Thymus (tissue), 11 donors: ENCODE measurements around the gene MOSMO. TPM values are rescaled to one million over a fixed set of nuclear protein-coding genes. Genes with fewer than 3 reads are reported as not detected.
"Not testable (repeated sequence)": the region's sequence is repeated elsewhere in the genome, so short reads cannot be mapped to it uniquely, and the experiment has no call there.

Experiments
- DNase-seq, 9 donors: peaks; one replicate each; pipeline ENCODE4 v3.0.0-alpha.2; 2013; ENCODE audit warnings: low spot score in 9 of 9, low read depth in 6 of 9, missing footprints in 1 of 9
- H3K27ac ChIP-seq, 2 donors: one replicate each; pipeline ENCODE4 v1.5.1; 2013; ENCODE audit warnings: control low read depth in 1 of 2, low read depth in 1 of 2, low read length in 1 of 2, mild to moderate bottlenecking in 1 of 2, moderate library complexity in 1 of 2
- H3K27me3 ChIP-seq, 2 donors: one replicate each; pipeline ENCODE4 v1.5.1; 2013; ENCODE audit warnings: low read length in 1 of 2; ENCODE audit not compliant: control insufficient read depth in 2 of 2, insufficient read depth in 1 of 2
- H3K36me3 ChIP-seq, 2 donors: one replicate each; pipeline ENCODE4 v1.5.1; 2013; ENCODE audit warnings: low read length in 1 of 2, mild to moderate bottlenecking in 1 of 2, moderate library complexity in 1 of 2; ENCODE audit not compliant: control insufficient read depth in 2 of 2, insufficient read depth in 2 of 2
- H3K4me1 ChIP-seq, 2 donors: one replicate each; pipeline ENCODE4 v1.5.1; 2013; ENCODE audit warnings: low read length in 2 of 2; ENCODE audit not compliant: control insufficient read depth in 2 of 2, insufficient read depth in 2 of 2
- H3K4me3 ChIP-seq, 2 donors: one replicate each; pipeline ENCODE4 v1.5.1; 2013; ENCODE audit warnings: low read length in 2 of 2, control low read depth in 1 of 2, mild to moderate bottlenecking in 1 of 2
- H3K9me3 ChIP-seq, 2 donors: one replicate each; pipeline ENCODE4 v1.5.1; 2013; ENCODE audit warnings: low read length in 1 of 2, mild to moderate bottlenecking in 1 of 2; ENCODE audit not compliant: control insufficient read depth in 2 of 2, insufficient read depth in 1 of 2
- WGBS: extraction: QIAGEN DNeasy Blood & Tissue Kit; methylation state at CpG from one replicate; pipeline ENCODE4 v1.1.7; 2013; 5-methylcytosine and 5-hydroxymethylcytosine counted together
- polyA plus RNA-seq: library from polyadenylated mRNA; stranded (reverse); fragments of 200-250 nt; gene quantifications from one replicate; pipeline ENCODE4 v1.2.3, GENCODE V29; 2013
- total RNA-seq: library from RNA; stranded (reverse); fragments of 120-200 nt; gene quantifications from one replicate; pipeline ENCODE4 v1.2.4, GENCODE V29; 2013
- donor health status: healthy.

MOSMO gene
- total and polyA plus RNA-seq, 2 donors = 8.8 to 15.1 TPM

DNA sequence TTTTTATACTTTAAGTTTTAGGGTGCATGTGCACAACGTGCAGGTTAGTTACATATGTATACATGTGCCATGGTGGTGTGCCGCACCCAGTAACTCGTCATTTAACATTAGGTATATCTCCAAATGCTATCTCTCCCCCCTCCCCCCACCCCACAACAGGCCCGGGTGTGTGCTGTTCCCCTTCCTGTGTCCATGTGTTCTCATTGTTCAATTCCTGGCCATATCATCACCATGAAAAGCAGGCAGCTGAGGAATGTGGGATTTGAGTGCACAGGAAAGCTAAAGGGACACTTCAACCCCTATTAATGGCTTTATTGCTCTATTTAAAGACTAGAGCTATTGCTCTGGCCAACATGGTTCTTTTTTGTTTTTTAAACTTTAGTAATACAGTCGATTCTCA lies 38.0 kb downstream of the MOSMO start:
- not testable (repeated sequence) for H3K4me1 ChIP-seq, H3K36me3 ChIP-seq
- WGBS = 80% methylated on average over 5 of the region's 5 CpGs

GRCh38 chr16:22050963-22051362 lies 43.1 kb downstream of the MOSMO start:
- Histone ChIP-seq H3K36me3 (no peaks in the 10 kb centered on the region), H3K9me3 (no peaks in the 10 kb centered on the region), H3K4me3 (no peak overlapping the region), H3K4me1 (no peaks in the 10 kb centered on the region), H3K27me3 (no peaks in the 10 kb centered on the region), H3K27ac (no peak overlapping the region)
- WGBS = 98% methylated on average over 4 of the region's 4 CpGs
- DNase-seq = no peak

More for the DNA sequence above, 38.0 kb downstream of the MOSMO start:
- not testable (repeated sequence) for DNase-seq, H3K4me3 ChIP-seq, H3K27ac ChIP-seq, H3K27me3 ChIP-seq, H3K9me3 ChIP-seq

DNA sequence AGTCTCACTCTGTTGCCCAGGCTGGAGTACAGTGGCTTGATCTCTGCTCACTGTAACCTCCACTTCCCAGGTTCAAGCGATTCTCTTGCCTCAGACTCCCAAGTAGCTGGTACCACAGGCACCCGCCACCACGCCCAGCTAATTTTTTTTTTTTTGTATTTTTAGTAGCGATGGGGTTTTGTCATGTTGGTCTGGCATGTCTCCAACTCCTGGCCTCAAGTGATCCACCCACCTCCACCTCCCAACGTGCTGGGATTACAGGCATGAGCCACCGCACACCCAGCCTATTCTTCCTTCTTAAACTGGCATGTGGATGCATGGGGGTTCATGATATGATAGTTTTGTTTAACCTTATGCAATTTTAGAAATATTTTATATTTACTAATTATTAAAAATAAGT lies 45.1 kb downstream of the MOSMO start:
- H3K36me3 ChIP-seq = no peaks in the 10 kb centered on the region
- 73% methylated on average over 6 of the region's 6 CpGs for WGBS
- DNase-seq = no peak
- no peaks in the 10 kb centered on the region for H3K9me3 ChIP-seq
- no peaks in the 10 kb centered on the region for H3K4me1 ChIP-seq
- no peak overlapping the region for H3K4me3 ChIP-seq
- H3K27ac ChIP-seq = no peak overlapping the region
- H3K27me3 ChIP-seq = no peaks in the 10 kb centered on the region

DNA sequence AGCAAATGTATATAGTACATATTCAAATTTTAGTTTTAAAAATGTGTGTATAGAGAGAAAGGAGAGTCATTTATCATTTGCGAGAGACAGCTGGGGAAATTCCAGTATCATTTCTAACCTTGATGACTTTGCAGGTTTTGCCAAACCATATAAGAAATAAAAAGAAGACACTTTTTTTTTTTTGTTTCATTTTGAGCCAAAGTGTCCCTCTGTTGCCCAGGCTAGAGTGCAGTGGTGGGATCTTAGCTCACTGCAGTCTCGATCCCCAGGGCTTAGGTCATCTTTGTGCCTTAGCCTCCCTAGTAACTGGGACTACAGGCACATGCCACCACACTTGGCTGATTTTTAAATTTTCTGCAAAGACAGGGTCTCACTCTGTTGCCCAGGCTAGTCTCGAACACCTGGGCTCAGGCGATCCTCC lies 46.0 kb downstream of the MOSMO start:
- Histone ChIP-seq H3K9me3 (no peaks in the 10 kb centered on the region), H3K4me3 (no peak overlapping the region), H3K27me3 (no peaks in the 10 kb centered on the region), H3K27ac (peak overlapping the region in 1 of 2 donors; percentile 18), H3K36me3 (no peaks in the 10 kb centered on the region), H3K4me1 (no peaks in the 10 kb centered on the region)
- no peak for DNase-seq
- 86% methylated on average over 4 of the region's 4 CpGs for WGBS

DNA sequence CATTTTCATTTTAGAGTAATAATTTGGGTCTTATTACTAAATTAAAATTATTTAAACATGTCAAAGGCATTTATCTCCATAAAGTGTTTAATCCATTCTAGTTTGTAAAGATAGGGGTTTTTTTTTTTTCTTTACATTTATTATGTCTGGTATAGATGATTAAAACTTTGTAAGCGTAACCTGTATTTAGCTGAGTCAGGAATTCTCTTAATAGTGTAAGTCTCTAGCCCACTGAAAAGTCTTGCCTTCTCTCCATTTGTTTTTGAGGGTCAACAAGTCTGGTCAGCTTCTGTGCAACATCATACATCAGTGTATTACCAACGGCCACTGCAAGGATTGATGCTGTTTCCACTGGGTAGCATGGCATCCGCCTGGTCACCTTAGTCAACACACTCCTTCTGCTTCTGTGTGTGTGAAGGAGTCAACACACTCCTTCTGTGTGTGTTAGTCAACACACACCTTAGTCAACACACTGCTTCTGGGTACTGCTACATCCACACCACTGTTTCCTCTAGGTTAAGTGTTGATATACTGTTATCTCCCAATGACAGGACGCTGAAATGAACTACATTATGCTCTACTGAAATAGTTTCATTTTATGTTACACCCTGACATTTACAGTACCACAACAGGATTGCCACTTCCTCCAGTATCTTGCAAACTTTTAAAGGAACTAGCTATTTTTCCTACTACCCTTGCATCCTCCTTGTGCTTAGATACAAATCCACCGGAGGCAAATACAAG lies 47.1 kb downstream of the MOSMO start:
- 66% methylated on average over 5 of the region's 5 CpGs for WGBS
- no peaks in the 10 kb centered on the region for H3K9me3 ChIP-seq
- H3K27me3 ChIP-seq = no peaks in the 10 kb centered on the region
- no peak overlapping the region for H3K4me3 ChIP-seq
- no peaks in the 10 kb centered on the region for H3K36me3 ChIP-seq
- H3K27ac ChIP-seq = peak overlapping the region in 1 of 2 donors; percentile 18
- peak in 1 of 9 donors; percentile 15 for DNase-seq
- no peaks in the 10 kb centered on the region for H3K4me1 ChIP-seq

DNA sequence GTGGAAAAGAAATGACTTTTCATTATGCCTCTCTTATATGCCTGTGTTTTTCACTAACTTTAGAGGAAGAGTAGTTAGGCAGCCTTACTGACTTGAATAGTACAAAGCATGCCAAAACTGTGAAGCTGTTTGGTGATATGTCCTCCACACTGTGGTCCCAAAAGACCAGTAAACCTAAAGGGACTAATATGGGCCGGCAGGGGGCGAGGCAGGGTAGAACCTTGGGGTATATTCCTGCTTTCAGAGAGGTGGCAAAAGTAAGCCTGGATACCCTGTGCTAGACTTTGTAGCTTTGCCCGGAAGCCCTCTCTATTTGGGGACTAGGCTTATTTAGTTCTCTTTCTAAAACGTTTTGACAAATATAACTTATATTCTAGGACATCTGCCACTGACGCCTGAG lies 48.0 kb downstream of the MOSMO start:
- Histone ChIP-seq H3K9me3 (no peaks in the 10 kb centered on the region), H3K36me3 (no peaks in the 10 kb centered on the region), H3K27me3 (no peaks in the 10 kb centered on the region), H3K4me1 (no peaks in the 10 kb centered on the region), H3K27ac (no peak overlapping the region), H3K4me3 (no peak overlapping the region)
- 94% methylated on average over 5 of the region's 5 CpGs for WGBS
- DNase-seq = no peak

GRCh38 chr16:22063888-22064467 lies 56.1 kb downstream of the MOSMO start:
- Histone ChIP-seq H3K36me3 (no peaks in the 10 kb centered on the region), H3K9me3 (peaks cover 0 to 5% of the 10 kb centered on the region in 2 donors), H3K27ac (no peak overlapping the region), H3K4me3 (no peak overlapping the region), H3K4me1 (no peaks in the 10 kb centered on the region), H3K27me3 (no peaks in the 10 kb centered on the region)
- 100% methylated on average over 1 of the region's 1 CpG for WGBS
- no peak for DNase-seq

DNA sequence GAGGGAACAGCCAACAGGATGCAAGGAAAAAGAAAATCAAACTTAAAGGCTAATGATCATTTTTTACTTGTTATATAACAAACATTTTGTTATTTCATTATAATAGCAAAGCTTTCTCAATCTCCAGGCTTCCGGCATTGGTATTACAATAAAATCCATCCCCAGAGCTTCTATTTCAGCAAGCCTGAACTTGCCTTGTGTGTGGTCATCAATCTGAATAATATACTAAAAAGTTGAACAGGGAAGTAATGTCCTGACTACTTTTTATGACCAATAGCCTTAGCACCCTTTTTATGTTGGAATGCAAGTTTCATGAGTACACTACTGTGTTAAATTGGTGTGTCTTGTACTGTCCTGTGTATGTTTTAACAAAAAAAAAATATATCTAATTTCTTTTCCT lies 57.3 kb downstream of the MOSMO start:
- WGBS = 97% methylated on average over 1 of the region's 1 CpG
- Histone ChIP-seq H3K27ac (no peak overlapping the region), H3K36me3 (no peaks in the 10 kb centered on the region), H3K4me1 (no peaks in the 10 kb centered on the region), H3K9me3 (peaks cover 0 to 5% of the 10 kb centered on the region in 2 donors), H3K27me3 (no peaks in the 10 kb centered on the region), H3K4me3 (no peak overlapping the region)
- no peak for DNase-seq

DNA sequence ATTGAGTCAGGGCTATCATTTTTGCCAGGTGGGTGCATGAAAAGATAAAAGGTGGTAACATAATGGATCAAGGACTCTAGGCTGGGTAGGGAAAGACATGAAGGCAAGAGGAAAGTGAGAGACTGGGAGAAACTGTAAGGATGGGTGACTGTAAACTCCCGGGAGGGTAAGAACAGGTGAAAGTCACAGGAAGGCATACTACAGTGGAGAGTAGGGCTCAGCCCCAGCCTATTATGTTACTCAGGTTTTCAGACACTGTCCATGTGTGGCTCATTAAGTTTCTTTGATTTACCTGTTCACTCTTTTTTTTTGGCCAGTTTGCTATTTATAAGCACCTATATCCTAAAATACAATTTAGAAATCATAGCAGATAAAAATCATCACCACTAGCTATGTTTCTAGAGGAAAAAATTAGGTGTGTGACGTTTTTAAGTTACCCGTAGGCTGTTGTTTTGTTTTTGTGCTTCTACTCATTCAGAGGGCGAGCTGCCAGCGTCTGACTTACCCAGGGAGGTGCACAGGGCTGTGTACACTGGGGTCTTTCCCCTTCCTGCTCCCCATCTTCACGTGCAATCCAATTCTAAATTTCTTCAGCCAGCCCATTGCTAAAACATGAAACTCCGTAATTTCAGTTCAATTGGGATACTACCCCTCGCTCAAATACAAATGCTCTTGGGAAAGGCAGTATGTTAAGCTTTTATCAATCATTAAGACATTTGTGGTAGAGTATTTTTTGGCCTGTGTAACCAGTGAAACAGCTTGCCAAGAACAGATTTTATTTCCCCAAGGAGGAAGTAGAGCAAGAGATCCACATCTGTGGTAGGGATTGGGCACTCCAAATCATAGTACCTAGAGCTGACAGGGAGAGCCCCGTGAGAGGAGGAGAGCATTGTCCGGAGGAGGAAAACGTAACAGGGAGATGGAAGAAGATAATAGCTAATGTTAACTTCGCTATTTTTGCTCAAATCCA lies 62.7 kb downstream of the MOSMO start:
- Histone ChIP-seq H3K4me3 (no peak overlapping the region), H3K27ac (peak overlapping the region in 1 of 2 donors; percentile 46), H3K27me3 (no peaks in the 10 kb centered on the region), H3K9me3 (peaks cover 0 to 5% of the 10 kb centered on the region in 2 donors), H3K4me1 (no peaks in the 10 kb centered on the region), H3K36me3 (no peaks in the 10 kb centered on the region)
- DNase-seq = no peak
- 93% methylated on average over 12 of the region's 12 CpGs for WGBS
